CD4-positive, alpha-beta T cell treated with Interleukin-12 subunit alpha and Interleukin-12 subunit beta, for 1 hour (primary cell): Measurements from ENCODE around the gene DPM1.

Source experiments
- DNase-seq: peaks from one replicate; pipeline ENCODE4 v3.0.0-alpha.2; 2020

The DPM1 gene

DNA sequence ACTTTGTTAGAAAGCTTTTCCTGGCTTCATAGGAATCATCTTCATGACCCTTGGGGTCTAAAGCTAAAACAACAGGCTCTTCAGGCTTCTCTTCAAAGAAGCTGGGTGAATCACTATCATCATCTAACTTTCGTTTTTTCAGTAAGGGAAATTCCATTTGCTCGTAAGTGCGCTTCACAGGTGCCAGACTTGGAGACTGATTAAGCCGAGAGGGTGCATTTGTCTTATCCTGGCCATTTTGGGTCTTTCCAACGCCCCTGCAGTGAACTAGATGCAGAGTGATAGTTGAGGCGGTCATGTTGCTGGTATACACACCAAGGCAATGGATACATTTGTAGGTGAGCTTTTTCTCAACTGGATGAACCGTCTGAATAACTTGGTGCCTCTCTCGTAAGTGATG is 65.9 kb downstream of the DPM1 start:
- DNase-seq: no peak

DNA sequence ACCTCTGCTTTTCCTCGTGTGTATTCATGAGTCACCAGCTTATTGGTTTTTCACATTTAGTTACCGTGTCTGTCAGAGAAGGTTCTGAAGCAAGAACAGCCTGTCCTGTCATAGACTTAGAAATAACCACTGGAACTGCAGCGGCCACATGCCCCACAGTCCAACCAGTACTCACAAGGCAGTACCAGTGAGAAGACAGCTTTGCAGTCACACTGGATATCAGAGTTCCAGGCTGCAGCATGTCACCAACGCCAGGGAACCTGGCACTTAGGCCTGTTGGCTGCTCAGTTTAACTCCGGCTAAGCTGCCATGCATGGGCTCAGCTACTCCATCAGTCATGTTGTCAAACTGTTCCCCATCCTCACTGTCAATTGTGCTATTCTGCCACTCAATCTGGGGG is 67.2 kb downstream of the DPM1 start:
- DNase-seq: no peak

DNA sequence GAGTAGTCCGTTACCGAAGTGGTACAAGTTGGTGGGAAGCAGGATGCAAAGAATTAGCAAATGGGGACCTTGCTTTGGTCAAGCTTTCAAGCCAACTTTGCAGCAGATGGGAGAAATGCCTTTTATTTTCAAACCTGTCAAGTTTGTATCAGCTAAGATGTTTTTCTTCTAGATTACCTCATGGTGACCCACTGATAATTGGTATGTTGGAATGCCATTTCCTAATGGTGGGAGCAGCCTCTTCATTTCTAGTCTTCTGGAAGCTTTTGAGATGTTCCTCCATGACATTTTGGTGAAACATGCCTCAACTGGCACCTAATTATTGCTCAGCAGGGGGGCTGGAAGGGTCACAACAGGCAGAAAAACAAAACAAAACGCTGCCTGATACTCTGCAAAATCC is 70.8 kb downstream of the DPM1 start:
- no peak for DNase-seq

DNA sequence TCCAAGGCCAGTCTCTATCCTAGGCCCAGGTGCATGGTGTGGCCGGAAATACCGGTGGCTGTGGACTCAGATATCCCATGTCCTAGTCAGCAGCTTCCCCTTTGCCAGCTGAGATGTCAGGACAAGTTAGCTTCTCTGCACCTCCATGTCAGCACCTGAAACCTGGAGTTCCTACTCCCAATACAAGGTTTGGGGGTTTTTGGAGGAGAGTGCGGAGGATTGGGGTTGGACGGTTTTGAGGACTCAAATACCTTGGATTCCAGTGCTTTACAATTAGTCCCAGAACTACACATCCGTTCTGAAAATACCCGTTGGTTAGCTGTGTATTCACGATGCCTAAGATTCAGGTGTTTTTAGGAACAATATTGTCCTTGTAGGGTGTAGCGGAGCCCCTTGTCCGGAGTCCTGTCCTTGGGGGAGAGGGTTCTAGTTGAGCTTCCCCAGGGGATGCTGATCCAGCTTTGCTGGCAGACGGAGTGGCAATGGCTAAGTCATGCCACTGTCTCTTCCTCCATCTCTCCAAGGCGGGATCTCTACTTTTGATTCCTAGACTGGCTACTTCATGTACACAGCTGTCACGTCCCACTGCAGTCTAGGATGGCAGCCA is 72.0 kb downstream of the DPM1 start:
- DNase-seq: no peak

DNA sequence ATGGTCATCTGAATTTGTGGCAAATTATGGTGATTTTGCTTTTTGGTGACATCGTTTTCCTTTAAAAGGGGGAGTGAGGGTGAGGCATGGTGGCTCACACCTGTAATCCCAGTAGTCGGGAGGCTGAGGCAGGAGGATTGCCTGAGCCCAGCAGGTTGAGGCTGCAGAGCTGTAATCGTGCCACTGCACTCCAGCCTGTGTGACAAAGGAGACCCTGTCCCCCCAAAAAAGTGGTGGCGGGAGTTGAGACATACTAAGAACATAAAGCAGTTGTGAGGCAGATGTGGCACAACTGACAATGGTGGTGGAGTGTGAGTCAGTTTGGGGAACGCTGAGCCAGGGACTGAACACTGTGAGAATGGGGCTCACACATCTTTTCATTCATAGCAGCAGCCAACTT is 72.6 kb downstream of the DPM1 start:
- DNase-seq: no peak

DNA sequence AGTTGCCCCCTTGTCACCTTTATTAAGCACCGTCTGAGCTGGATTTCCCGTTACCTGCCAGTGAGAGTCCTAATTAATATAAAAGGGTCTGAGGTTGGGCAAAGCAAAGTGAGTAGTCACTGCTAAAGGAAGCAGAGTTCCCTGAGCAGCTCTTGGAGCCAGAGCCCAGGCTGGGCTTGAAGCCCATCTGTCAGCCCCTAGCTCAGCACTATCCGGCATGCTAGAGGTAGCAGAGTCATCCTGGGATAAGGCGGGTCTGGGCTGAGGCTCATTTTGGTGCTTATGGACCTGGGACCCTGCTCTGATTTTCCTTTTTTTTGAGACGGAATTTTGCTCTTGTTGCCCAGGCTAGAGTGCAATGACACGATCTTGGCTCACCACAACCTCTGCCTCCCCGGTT is 73.3 kb downstream of the DPM1 start:
- DNase-seq: no peak
